ENCODE data around the gene CDH23. TPM values are rescaled to one million over a fixed set of nuclear protein-coding genes. Genes with fewer than 3 reads are reported as not detected.

CDH23 gene
- total and polyA plus RNA-seq, 2 of the 8 experiments (the other 6 are each of a cell fraction or from before 2014, with no cell fraction given) = 1.9 to 4.9 TPM

DNA sequence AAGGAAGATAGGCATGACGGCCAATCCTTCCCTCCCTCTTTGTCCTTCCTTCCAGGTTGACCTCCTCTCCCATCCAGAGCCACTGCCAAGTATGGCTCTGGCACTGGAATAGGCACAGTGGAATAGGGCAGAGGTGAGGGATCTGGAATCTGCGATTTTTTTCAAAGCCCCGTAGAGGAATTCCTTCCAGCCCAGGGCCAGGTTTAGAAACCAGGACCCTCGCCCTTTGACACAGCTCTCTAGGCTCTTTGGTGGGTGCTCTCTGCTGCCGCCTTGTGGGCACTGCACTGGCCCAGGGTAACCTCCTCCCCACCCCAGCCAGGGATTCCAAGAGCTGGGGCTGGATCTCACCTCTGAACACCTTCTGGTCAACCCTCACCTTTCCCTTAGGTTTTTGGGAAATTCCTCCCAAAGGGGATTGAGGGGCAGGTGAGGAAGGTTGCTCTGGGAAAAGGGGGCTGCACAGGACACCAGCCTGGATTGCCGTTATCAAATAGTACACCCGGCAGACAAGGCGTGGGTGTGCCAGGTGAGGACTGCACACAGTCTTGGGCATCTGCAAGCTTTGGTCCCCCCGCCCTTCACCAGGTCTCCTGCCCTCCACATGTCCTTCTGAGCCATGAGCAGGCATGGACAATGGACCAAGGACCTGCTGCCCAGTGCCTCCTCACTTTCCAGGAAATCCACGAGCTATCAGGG, 300.1 kb downstream of the CDH23 start:
- Histone ChIP-seq H4K91ac (replicated peaks; ENCODE audit: insufficient read length, low read length) (no peak overlapping the region), H3K18ac (ENCODE audit: extremely low read depth, low read length) (no peak overlapping the region), H3K14ac (ENCODE audit: insufficient read length) (no peak overlapping the region), H3K4me2 (ENCODE audit: insufficient read depth in 1 of 2, low read depth in 2 of 2, low read length in 2 of 2) (no peak overlapping the region), H2AFZ (ENCODE audit: low read length) (no peak overlapping the region), H3K79me1 (ENCODE audit: low read depth, low read length) (no peaks in the 10 kb centered on the region), H4K8ac (ENCODE audit: extremely low read depth, insufficient read depth, low read length) (0 out of 2 replicates have a peak overlapping the region, but pooled peaks have one; percentile 8), H3K23me2 (ENCODE audit: low read depth, low read length) (no peaks in the 10 kb centered on the region), H3K79me2 (ENCODE audit: control insufficient read depth in 1 of 2, insufficient read depth in 2 of 2, low read length in 2 of 2) (no peaks in the 10 kb centered on the region), H2BK120ac (replicated peaks; ENCODE audit: low read depth, low read length) (no peak overlapping the region), H3K56ac (replicated peaks; ENCODE audit: insufficient read length, low read depth, low read length) (no peak overlapping the region), H2BK12ac (ENCODE audit: low read depth, low read length) (no peak overlapping the region; the same call in 1 of the 2 replicates), H3K4ac (replicated peaks; ENCODE audit: insufficient read length, low read depth, low read length) (no peak overlapping the region), H3K23ac (ENCODE audit: insufficient read length) (no peak overlapping the region), H3K27me3 (replicated peaks in 1 of 4; ENCODE audit: control insufficient read depth in 3 of 4, extremely low read depth in 1 of 4, insufficient read depth in 3 of 4, low read length in 3 of 4) (no peaks in the 10 kb centered on the region), H3K4me1 (replicated peaks in 1 of 4; ENCODE audit: control insufficient read depth in 3 of 4, insufficient read depth in 4 of 4, low read length in 3 of 4) (no peaks in the 10 kb centered on the region; a peak in 1 of 7 replicates), H3K27ac (ENCODE audit: low read depth, low read length) (no peak overlapping the region), H3K36me3 (ENCODE audit: control insufficient read depth in 2 of 4, insufficient read depth in 4 of 4, low read length in 3 of 4) (no peaks in the 10 kb centered on the region), H2BK20ac (ENCODE audit: low read length) (peak overlapping the region; percentile 43; the same call in 1 of the 2 replicates), H2AK5ac (ENCODE audit: low read depth, low read length) (no peak overlapping the region), H3K4me3 (ENCODE audit: extremely low read depth in 1 of 4, insufficient read depth in 2 of 4, low read depth in 3 of 4, low read length in 4 of 4) (no peak overlapping the region), H2BK5ac (ENCODE audit: low read depth, low read length) (no peak overlapping the region), H4K20me1 (replicated peaks in 1 of 2; ENCODE audit: control insufficient read depth in 1 of 2, insufficient read depth in 2 of 2, low read length in 2 of 2) (no peaks in the 10 kb centered on the region), H3K9me3 (ENCODE audit: insufficient read depth in 2 of 2, low read depth in 1 of 2, low read length in 1 of 2) (0 out of 4 replicates have a peak, but pooled peaks cover 0 to under 1% of the 10 kb centered on the region in 2 experiments), H2BK15ac (ENCODE audit: low read length) (peak overlapping the region; percentile 49; the same call in 1 of the 2 replicates), H3K9ac (replicated peaks in 1 of 4; ENCODE audit: extremely low read depth in 1 of 4, low read depth in 3 of 4, low read length in 3 of 4) (no peak overlapping the region), H4K5ac (ENCODE audit: insufficient read length, low read depth, low read length) (no peak overlapping the region)
- WGBS, 2 experiments (ENCODE audit: extremely low coverage in 1 of 2, insufficient coverage in 1 of 2, insufficient read length in 1 of 2, insufficient replicate concordance in 2 of 2, low coverage in 1 of 2, low lambda C conversion rate in 2 of 2, missing lambda C conversion rate in 1 of 2) = 51% methylated on average over 10 of the region's 10 CpGs; no CpG with 5 or more reads in 1 of the 2 experiments
- FAIRE-seq (peak; percentile 28), DNase-seq (ENCODE audit: low read depth in 1 of 2, low spot score in 2 of 2) (peak; percentile 41 to 95)
- ChIA-PET POLR2A (ENCODE audit: partially characterized antibody) (interaction anchor here (0.6 to 1.9 kb wide), 6 partner anchors 10 to 378 kb away, joined by 3 to 5 read pairs (median 4); partner anchors contain the start of gene SLC29A3), CTCF (ENCODE audit: partially characterized antibody) (interaction anchor here (0.6 to 11.1 kb wide), 80 partner anchors 10 to 413 kb away, joined by 3 to 169 read pairs (median 5); partner anchors contain the start of genes C10orf105, CDH23, SLC29A3 and VSIR)
- TF ChIP-seq SP4 (IDR thresholded peaks at IDR 0.05; ENCODE audit: low read length) = no peak
- no peak for TF ChIP-seq SUZ12 (IDR thresholded peaks at IDR 0.05; ENCODE audit: low read length)
- TF ChIP-seq, protein P1, sequence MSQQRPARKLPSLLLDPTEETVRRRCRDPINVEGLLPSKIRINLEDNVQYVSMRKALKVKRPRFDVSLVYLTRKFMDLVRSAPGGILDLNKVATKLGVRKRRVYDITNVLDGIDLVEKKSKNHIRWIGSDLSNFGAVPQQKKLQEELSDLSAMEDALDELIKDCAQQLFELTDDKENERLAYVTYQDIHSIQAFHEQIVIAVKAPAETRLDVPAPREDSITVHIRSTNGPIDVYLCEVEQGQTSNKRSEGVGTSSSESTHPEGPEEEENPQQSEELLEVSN (IDR thresholded peaks at IDR 0.05) = no peak
- no peak for TF ChIP-seq MAFK (IDR thresholded peaks at IDR 0.05; ENCODE audit: low read depth, low read length)
- 0 out of 2 replicates have a peak, but pooled peaks have one; percentile 19 for TF ChIP-seq BACH1 (IDR thresholded peaks at IDR 0.05; ENCODE audit: low read length)
- no peak for TF ChIP-seq CHD2 (IDR thresholded peaks at IDR 0.05; ENCODE audit: low read length)
- 0 out of 2 replicates have a peak, but pooled peaks have one; percentile 27 for TF ChIP-seq CREB1 (IDR thresholded peaks at IDR 0.05)
- peak; percentile 60; the same call in 1 of the 2 replicates for TF ChIP-seq TEAD4 (IDR thresholded peaks at IDR 0.05; ENCODE audit: low read depth, low read length)
- no peak for TF ChIP-seq ZNF274 (IDR thresholded peaks at IDR 0.05; ENCODE audit: borderline replicate concordance, extremely low read depth, low read length)
